GM19463 (cell line): ENCODE data around the gene GABPA.

Experiments
- ATAC-seq: cut with Tn5 transposase; IDR thresholded peaks from one replicate; pipeline ENCODE4 v1.9.1; 2021; ENCODE audit warnings: mild to moderate bottlenecking, moderate library complexity; ENCODE audit not compliant: unreplicated experiment

GABPA gene

DNA sequence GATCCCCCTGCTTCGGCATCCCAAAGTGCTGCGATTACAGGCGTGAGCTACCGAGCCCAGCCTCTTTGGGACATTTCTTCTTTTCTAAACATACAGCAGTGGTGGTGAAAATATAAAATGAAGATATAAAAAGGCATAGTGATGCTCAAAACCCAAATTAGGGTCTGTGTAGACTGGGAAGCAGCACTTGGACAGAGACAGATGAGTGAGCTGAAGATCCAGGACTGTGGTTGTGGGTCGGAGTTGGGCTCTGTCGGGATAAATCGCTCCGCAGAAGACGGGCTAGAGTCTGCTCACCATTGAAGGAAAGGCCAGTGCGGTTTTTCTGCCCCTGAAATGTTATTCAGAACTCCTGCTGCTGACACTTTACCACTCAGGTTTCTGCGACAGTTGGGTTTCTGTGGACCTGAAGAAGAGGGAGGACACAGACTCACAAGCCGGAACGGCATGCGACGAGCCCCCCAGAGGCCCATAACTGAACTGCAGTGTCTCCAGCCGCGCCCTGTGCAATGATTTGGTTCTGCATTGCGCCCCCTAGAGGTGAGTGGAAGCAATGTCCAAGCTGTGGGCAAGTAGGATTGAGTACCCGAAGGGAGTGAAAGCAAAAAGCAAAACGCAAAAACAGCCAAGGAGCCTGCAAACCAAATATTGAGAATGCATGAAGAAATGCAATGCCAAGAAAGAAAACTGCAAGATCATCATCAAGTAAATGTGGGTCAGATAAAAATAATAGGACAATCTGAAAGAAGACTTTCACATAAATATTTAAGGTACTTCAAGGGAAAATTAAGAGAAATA, 66.6 kb downstream of the GABPA start:
- ATAC-seq = peak; percentile 100

DNA sequence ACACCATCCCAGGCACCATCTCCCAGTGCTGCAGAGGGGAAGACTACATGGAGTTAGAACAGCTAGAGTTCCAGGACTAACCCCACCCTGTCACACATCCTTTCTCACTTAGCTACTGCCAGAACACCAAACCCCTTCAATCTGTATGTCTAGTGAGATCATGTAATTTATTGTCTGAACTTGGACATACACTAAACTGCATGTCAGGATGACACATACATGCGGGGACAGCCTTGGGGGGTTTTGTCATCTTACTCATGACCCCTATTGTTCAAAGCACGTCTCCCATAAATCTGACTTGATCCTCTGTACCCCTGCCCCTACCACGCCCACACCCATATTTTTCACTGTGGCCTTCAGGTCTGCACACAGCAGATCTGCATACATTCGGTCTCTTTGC, 71.3 kb downstream of the GABPA start:
- no peak for ATAC-seq

DNA sequence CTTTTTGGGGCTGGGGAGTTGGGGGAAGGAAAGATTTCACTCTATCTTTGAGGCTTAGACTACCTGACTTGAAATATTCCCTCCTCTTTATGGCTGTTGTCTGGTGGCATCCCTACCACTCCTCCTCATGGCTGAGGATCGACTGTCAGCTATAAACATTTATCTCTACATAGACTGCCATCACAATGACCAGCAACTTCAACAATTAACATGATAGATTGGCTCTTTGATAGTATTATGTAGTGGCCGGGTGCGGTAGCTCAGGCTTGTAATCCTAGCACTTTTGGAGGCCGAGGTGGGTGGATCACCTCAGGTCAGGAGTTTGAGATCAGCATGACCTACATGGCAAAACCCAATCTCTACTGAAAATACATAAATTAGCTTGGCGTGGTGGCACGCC, 72.4 kb downstream of the GABPA start:
- ATAC-seq = no peak

DNA sequence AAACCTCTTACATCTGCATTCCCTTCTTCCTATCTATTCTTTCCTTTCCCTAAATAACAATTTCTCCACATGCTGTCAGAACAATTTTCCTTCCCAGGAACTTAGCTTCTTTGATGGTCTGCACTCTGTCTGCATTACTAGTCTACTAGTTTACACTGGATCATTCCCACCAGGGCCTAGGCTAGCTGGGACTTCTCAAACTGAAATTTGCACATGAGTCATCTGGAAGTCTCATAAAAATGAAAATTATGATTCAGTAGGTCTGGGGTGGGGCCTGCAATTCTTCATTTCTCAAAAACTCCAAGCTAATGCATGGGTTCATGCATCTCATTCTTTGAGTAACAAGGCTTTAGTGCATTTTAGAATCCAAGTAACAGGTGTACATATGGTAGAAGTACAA, 74.2 kb downstream of the GABPA start:
- ATAC-seq = no peak

DNA sequence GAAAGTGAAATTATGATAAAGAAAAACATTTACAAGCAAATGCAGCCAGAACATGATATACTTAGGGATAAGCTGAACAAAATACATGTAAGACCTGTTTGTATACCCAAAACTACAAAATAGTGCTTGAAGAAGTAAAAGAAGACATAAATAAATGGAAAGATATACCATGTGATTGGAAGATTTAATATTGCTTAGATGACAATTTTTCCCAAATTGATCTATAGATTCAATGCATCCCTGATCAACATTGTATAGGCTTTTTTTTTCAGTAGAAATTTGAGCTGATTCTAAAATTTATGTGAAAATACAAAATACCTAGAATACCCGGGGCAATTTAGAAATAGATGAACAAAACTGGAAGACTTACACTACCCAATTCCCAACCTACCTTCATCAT, 76.4 kb downstream of the GABPA start:
- no peak for ATAC-seq

DNA sequence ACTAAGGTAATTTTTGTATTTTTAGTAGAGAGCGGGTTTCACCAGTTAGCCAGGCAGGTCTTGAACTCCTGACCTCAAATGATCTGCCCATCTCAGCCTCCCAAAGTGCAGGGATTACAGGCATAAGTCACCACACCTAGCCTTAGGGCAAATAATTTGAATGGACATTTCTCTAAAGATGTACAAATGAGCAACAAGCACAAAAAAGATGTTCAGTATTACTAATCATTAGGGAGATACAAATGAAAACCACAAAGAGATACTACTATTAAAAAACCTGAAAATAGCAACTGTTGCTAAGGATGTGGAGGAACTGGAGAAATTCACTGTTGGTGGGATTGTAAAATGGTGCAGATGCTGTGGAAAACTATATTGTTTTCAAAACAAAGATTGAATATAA, 79.1 kb downstream of the GABPA start:
- no peak for ATAC-seq

DNA sequence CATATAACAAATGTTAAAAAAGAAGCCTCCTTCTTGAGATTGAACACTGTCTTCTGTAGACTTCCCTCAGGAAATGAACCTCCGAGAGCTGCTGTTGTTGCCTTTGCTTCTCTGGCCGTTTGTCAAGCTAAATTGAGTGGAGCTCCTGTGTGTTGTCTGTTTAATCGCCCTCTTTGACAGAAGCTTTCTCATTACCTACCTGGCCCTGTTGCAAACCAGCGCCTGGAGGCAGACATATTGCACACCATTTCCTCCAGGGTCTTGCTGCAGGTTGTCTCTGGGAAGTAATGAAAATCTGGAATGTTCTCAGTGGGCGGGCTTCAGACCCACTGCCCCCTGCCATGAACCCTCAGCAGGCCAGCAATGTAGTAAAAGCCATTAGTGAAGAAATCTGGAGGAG, 83.3 kb downstream of the GABPA start:
- no peak for ATAC-seq

DNA sequence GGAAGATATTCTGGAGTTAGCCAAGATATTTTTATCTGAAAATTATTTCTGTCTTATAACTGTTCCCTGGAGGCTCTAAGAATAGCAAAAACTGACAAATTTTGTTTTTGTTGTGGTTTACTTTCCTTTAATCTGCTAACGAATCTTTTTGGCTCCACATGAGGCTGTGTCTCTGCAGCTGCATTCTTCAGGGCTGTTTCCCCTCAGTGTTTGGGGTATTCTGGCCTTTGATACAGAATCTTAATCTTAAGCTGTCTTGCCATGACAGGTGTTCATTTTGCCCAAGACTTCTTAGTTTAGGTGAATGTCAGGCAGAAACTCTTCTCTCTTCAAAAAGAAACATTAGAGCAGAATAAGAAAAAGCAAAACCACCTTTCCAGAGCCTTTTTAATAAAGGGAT, 83.8 kb downstream of the GABPA start:
- no peak for ATAC-seq
